ENCODE results near the gene NOP53. TPM values are rescaled to one million over a fixed set of nuclear protein-coding genes. Genes with fewer than 3 reads are reported as not detected.

NOP53 gene
- total RNA-seq, 4 donors from 2014 or later: 141 to 262 (median 150) TPM

- H3K4me3 ChIP-seq: no peak overlapping the region
- no peak for ATAC-seq
- no peak overlapping the region for H3K27ac ChIP-seq
- in situ Hi-C loops (cut with MboI; ENCODE audit: low sequenced_read_pairs in 4 of 4): no loop called here
- intact Hi-C loops (cut with DNase I; ENCODE audit: low total_unique reads): no loop called here
- H3K9me3 ChIP-seq: no peaks in the 10 kb centered on the region
- no peak for TF ChIP-seq CTCF (IDR thresholded peaks at IDR 0.05 in 4 of 5, conservative IDR thresholded peaks at IDR 0.05 in 1 of 5)
- no peaks in the 10 kb centered on the region for H3K36me3 ChIP-seq
- H3K4me1 ChIP-seq: no peaks in the 10 kb centered on the region
- DNase-seq: no peak
- no peaks in the 10 kb centered on the region for H3K27me3 ChIP-seq
Measured at GRCh38 chr19:47805313-47805712, 60.0 kb downstream of the NOP53 start.

GRCh38 chr19:47806435-47806834, 61.1 kb downstream of the NOP53 start:
- H3K4me3 ChIP-seq: no peak overlapping the region
- H3K27me3 ChIP-seq: no peaks in the 10 kb centered on the region
- H3K9me3 ChIP-seq: no peaks in the 10 kb centered on the region
- H3K36me3 ChIP-seq: no peaks in the 10 kb centered on the region
- ATAC-seq: no peak
- TF ChIP-seq CTCF (IDR thresholded peaks at IDR 0.05 in 4 of 5, conservative IDR thresholded peaks at IDR 0.05 in 1 of 5) (no peak), POLR2A (IDR thresholded peaks at IDR 0.05) (no peak)
- no peaks in the 10 kb centered on the region for H3K4me1 ChIP-seq
- intact Hi-C loops (cut with DNase I; ENCODE audit: low total_unique reads) (no loop called here), in situ Hi-C loops (cut with MboI; ENCODE audit: low sequenced_read_pairs in 4 of 4) (no loop called here)
- no peak for DNase-seq
- no peak overlapping the region for H3K27ac ChIP-seq

Other genes with a start within 250 kb of the NOP53 start
- gene NAPA, start 230.5 kb upstream of the NOP53 start, total RNA-seq: 100 to 1,000 TPM; 127 to 272 (median 212) TPM
- not detected for gene ZNF541, start 172.4 kb upstream of the NOP53 start, total RNA-seq
- 10 to 100 TPM in 3 of 4 donors, 1 to 10 TPM in 1; 8.4 to 35.2 (median 28.7) TPM for gene BICRA, start 136.4 kb upstream of the NOP53 start, total RNA-seq
- gene EHD2, start 32.1 kb upstream of the NOP53 start, total RNA-seq: 10 to 100 TPM; 10.9 to 46.6 (median 33.8) TPM
- gene SELENOW, start 33.2 kb downstream of the NOP53 start, total RNA-seq: 1,000 to 10,000 TPM in 3 of 4 donors, 100 to 1,000 TPM in 1; 730 to 1,512 (median 1,402) TPM
- gene TPRX1, start 59.0 kb downstream of the NOP53 start, total RNA-seq: not detected
- not detected for gene CRX, start 76.4 kb downstream of the NOP53 start, total RNA-seq
- not detected for gene TPRX2, start 113.7 kb downstream of the NOP53 start, total RNA-seq
- gene SULT2A1, start 140.8 kb downstream of the NOP53 start, total RNA-seq: 1 to 10 TPM in 1 of 4 donors, under 1 TPM in 1, not detected in 2; 0.55 to 1.4 TPM
- gene BSPH1, start 246.6 kb downstream of the NOP53 start, total RNA-seq: not detected
- gene ELSPBP1, start 249.1 kb downstream of the NOP53 start, total RNA-seq: not detected